HepG2 (cell line): ENCODE results near the gene DAZAP1. TPM values are rescaled to one million over a fixed set of nuclear protein-coding genes. Genes with fewer than 3 reads are reported as not detected.

Experiments used
- CENPBD1 ChIP-seq: sonication (generic); formaldehyde crosslinking; IDR thresholded peaks from 2 replicates; pipeline ENCODE4 v1.8.0; 2022; ENCODE audit warnings: missing genetic modification reagents, low read depth, mild to moderate bottlenecking, borderline replicate concordance
- IRF9 ChIP-seq: sonication (generic); formaldehyde crosslinking; IDR thresholded peaks from 2 replicates; pipeline ENCODE4 v1.8.0; 2022; ENCODE audit warnings: missing genetic modification reagents, mild to moderate bottlenecking, borderline replicate concordance
- PHF21A ChIP-seq: sonication (generic); formaldehyde crosslinking; IDR thresholded peaks from 2 replicates; pipeline ENCODE4 v1.5.0; 2020; ENCODE audit warnings: mild to moderate bottlenecking, missing genetic modification reagents
- polyA plus RNA-seq, 8 experiments: library from polyadenylated mRNA; depleted of rRNA in 3 of 8; stranded (reverse) in 7 of 8; unstranded in 1 of 8; fragments of >200 nt; fragmentation: Illumina TruSeq in 4 of 8; extraction: Trizol in 4 of 8; gene quantifications; 2 replicates each; pipeline versions ENCODE4 v1.2.1 to v1.2.3, GENCODE V29; 2011 to 2016; ENCODE audit warnings: low read depth in 4 of 8, missing spikeins in 1 of 8, mixed read lengths in 1 of 8; ENCODE audit not compliant: insufficient read depth in 1 of 8
- total RNA-seq, 5 experiments: library from RNA; depleted of rRNA; stranded (reverse); fragments of >200 nt; fragmentation: Illumina TruSeq; extraction: Trizol; gene quantifications; 2 replicates each; pipeline ENCODE4 v1.2.3, GENCODE V29; 2016; ENCODE audit warnings: low read depth in 1 of 5
- TF ChIP-seq, protein P1 (sequence below): sonication (generic); formaldehyde crosslinking; IDR thresholded peaks from 2 replicates; pipeline ENCODE4 v1.4.0; 2020; ENCODE audit warnings: missing genetic modification reagents

The DAZAP1 gene
- total and polyA plus RNA-seq, 2 of the 13 experiments (the other 11 are each of a cell fraction or from before 2014, with no cell fraction given), result 63.3 to 79.2 TPM

DNA sequence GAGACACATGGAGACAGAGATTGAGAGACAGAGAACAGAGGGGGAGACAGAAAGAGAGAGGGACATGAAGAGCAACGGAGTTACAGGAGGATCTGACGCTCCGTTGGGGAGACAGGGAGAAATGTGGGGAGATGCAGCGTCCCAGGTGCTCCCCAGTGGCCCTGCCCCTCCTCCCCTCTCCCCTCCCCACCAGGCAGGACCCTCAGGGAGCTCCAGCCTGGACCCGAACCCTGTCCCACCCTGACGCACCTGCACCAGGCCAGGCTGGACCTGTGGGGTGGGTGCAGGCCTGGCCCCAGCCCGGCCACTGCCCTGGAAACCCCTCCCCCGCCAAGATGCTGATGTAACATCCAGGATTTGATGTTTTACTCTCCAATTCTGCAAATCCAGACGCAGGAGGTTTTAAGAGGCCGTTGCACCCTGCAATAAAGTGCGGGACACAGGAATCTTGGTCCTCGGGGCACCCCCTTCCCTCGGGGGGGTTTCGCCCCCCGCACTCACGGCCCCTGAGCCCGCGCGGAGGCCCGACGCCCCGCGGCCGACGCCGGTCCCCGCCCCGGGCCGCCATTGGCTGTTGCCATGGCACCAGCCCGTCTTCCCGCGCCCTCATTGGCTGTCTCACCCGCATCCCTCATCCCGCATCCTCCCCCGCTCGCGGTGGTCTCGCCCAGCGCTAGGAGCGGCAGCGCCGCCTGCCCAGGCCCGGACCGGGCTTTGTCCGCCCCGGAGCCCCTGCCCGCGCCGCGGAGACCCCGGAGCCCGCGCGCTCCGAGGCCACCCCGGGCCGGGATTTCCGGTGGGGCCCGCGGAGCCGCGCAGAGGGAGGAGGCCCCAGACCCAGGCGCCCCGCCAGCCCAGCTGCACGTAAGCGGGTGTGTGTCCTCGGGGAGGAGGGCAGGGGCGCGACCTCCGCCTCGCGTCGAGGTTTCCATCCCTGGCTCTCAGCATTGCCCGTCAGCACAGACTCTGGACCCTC is 42.4 kb downstream of the DAZAP1 start, which contains the start of gene APC2 (continued):
- no peak for TF ChIP-seq IRF9 (CRISPR knock-in tag)
- TF ChIP-seq CENPBD1, result no peak
- TF ChIP-seq PHF21A, result no peak
- TF ChIP-seq, protein P1, sequence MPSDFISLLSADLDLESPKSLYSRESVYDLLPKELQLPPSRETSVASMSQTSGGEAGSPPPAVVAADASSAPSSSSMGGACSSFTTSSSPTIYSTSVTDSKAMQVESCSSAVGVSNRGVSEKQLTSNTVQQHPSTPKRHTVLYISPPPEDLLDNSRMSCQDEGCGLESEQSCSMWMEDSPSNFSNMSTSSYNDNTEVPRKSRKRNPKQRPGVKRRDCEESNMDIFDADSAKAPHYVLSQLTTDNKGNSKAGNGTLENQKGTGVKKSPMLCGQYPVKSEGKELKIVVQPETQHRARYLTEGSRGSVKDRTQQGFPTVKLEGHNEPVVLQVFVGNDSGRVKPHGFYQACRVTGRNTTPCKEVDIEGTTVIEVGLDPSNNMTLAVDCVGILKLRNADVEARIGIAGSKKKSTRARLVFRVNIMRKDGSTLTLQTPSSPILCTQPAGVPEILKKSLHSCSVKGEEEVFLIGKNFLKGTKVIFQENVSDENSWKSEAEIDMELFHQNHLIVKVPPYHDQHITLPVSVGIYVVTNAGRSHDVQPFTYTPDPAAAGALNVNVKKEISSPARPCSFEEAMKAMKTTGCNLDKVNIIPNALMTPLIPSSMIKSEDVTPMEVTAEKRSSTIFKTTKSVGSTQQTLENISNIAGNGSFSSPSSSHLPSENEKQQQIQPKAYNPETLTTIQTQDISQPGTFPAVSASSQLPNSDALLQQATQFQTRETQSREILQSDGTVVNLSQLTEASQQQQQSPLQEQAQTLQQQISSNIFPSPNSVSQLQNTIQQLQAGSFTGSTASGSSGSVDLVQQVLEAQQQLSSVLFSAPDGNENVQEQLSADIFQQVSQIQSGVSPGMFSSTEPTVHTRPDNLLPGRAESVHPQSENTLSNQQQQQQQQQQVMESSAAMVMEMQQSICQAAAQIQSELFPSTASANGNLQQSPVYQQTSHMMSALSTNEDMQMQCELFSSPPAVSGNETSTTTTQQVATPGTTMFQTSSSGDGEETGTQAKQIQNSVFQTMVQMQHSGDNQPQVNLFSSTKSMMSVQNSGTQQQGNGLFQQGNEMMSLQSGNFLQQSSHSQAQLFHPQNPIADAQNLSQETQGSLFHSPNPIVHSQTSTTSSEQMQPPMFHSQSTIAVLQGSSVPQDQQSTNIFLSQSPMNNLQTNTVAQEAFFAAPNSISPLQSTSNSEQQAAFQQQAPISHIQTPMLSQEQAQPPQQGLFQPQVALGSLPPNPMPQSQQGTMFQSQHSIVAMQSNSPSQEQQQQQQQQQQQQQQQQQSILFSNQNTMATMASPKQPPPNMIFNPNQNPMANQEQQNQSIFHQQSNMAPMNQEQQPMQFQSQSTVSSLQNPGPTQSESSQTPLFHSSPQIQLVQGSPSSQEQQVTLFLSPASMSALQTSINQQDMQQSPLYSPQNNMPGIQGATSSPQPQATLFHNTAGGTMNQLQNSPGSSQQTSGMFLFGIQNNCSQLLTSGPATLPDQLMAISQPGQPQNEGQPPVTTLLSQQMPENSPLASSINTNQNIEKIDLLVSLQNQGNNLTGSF (CRISPR knock-in tag), result no peak
